GM12873 (cell line): ENCODE results near the gene NDUFB6.

Source experiments
- CTCF ChIP-seq: IDR thresholded peaks from 2 replicates; pipeline ENCODE4 v1.5.1; 2012; ENCODE audit warnings: low read depth, mild to moderate bottlenecking, moderate library complexity, low read length, control low read depth; ENCODE audit not compliant: insufficient read depth; ENCODE audit errors: missing control alignments

NDUFB6 gene

DNA sequence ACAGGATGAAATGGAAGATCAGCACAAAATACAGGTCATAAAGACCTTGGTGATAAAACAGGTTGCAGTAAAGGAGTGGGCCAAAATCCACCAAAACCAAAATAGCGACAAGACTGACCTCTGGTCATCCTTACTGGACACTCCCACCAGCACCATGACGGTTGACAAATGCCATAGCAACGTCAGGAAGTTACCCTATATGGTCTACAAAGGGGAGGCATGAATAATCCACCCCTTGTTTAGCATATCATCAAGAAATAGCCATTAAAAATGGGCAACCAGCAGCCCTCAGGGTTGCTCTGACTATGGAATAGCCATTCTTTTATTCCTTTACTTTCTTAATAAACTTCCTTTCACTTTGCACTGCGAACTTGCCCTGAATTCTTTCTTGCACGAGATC lies 6.0 kb upstream of the NDUFB6 start:
- TF ChIP-seq CTCF, result no peak

DNA sequence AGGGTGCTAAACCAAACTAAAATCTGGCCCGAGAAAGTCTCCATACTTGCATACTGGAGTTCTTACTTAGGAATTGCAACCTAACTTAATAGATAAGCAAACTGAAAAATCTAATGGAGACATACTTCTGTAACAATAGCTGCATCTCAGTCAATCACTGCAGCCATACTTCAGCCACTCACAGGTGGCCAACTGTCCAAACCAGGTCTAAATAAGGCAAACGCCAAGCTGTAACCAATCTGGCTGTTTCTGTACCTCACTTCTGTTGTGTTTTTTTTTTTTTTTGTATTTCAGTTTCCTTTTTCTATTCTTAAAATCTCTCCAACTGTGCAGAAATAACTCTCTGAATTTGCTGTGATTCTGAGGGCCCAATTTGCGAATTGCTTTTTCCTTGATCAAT lies 4.4 kb upstream of the NDUFB6 start:
- no peak for TF ChIP-seq CTCF

- no peak for TF ChIP-seq CTCF
These were observed 1.9 kb upstream of the NDUFB6 start for GRCh38 chr9:32574858-32575257.

DNA sequence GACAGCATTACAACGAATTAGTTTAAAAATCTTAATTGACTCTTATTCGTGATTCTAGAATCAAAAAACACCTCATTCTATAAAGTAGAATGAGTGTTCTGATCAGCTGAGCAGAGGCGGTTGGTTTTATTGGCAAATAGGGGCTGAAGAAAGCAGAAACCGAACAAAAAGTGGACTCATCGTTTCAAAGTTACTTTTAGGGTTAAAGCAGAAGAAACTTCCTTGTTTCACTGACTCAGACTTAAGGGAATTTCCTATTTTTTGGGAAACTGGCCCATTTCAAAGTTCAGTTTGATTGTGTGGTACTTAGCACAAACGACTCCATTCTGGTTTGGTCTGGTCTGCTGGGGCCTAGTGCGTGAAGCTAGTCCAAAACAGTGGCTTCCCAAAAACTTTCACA lies 862 bp upstream of the NDUFB6 start:
- TF ChIP-seq CTCF, result no peak

DNA sequence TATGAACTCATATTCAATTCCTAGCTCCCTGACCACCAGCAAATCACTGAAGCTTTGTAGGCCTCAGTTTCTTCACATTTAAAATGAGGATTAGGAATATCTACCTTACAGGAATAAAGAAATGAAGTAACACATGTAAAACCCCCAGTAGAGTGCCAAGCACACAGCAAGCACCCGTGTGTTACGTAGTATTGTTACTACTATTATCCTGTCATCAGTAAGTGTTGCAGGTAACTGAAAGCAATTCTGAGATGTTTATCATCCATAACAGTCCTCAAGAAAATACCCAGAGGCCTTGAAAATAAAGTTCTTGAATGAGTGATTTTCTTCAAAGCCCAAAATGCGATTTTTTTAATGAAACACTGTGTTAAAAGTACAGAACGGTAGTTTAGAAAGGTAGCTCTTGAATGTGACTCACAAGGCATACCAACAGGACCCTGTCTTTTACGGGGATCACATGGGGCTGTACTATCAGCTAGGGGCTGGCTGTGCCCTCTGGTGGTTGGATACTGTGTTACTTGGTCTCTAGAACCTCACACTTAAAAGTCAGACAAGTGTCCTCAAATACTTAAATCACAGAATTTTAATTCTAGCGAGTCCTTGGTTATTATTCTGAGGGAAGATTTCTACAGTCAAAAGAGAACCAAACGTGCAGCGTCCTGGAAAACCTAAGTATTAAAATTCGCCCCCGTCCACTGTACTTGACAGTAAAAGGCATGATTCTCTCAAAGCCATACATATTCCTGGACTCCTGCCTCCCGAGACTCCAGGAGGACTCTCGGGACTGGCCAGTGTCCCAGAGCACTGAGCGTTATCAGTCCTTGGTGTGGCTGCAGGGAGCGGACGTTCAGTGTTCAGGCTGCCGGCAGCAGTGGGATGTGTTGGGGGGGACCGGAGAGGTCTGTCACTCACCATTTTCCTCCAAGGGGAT lies 725 bp downstream of the NDUFB6 start:
- peak; percentile 86 for TF ChIP-seq CTCF

DNA sequence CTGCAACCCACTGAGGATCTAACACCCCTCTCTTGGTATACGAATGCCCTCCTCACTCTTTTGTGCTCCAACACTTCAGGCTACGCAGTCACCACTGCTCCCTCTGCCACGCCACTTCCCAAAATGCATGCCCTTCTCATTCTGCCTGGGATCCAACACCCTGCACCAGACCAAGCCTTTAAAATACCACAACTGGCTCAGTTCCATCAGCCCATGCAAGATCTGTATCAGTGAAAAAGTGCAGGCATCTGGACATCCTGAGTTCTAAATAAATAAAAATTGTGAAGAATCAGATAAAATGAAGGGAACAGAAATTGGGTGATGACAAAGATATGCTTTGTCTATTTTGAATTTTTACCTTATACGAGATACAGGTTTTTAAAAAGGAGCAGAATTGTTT lies 2.7 kb downstream of the NDUFB6 start:
- TF ChIP-seq CTCF, result no peak

DNA sequence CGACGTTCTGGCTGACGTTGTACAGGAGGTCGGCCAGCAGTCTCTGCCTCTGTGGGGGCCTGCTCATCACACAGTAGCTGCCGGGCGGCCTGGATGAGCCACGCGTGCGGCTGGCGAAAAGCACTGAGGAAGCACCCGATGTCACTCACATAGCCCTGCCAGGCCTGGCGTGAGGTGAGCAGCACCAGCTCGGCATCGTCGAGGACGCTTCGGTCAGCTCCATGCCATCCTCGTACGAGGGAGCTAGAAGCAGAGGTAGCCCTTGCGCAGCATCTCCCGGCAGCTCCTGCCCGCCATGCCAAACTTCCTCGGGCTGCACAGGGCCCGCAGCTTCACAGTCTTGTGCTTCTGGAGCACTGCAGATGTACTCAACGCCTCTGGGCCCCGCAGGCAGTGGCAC lies 6.2 kb downstream of the NDUFB6 start:
- no peak for TF ChIP-seq CTCF
